Thyroid gland (tissue), 4 donors: ENCODE data around the gene ARHGAP22.

Experiments used
- POLR2A ChIP-seq, 2 donors: fragments of 450-650 bp; IDR thresholded peaks; one replicate each; pipeline ENCODE4 v1.6.1; 2017; ENCODE audit warnings: antibody characterized with exemption in 2 of 2, mild to moderate bottlenecking in 2 of 2, moderate library complexity in 1 of 2
- TF ChIP-seq, protein P1 (sequence below), 6 experiments: fragments of 200-600 bp in 3 of 6; fragments of 450-650 bp in 3 of 6; sonication (generic) in 3 of 6; IDR thresholded peaks; one replicate each; pipeline ENCODE4 v1.5.1; 2016 to 2019; ENCODE audit warnings: antibody characterized with exemption in 6 of 6, mild to moderate bottlenecking in 2 of 6, inconsistent platforms in 1 of 6, moderate library complexity in 1 of 6

DNA sequence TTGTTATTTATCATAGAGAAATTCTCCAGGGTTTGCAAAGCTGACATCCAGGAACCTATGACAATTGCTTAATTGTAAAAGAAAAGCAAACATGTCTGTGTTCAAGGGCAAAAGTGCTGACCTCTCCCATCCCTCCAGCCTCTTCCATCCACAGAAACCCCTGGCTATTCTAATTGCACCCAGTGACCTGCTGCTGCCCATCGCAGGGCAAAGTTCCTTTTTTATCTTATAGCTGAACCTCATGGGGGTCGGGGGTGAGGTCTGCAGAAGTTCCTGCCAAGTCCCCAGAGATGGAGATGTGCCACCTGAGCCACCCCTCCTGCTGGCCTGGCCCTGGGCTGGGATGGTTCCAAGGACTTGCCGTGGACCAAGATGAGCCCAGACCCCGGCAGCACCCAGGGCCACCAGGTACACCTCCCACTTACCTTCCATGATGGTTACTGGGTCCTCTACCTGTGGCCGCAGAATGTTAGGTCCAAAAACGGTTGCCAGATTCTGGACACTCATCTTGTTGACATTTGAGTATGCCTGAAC is 151.9 kb downstream of the ARHGAP22 start:
- TF ChIP-seq, protein P1, sequence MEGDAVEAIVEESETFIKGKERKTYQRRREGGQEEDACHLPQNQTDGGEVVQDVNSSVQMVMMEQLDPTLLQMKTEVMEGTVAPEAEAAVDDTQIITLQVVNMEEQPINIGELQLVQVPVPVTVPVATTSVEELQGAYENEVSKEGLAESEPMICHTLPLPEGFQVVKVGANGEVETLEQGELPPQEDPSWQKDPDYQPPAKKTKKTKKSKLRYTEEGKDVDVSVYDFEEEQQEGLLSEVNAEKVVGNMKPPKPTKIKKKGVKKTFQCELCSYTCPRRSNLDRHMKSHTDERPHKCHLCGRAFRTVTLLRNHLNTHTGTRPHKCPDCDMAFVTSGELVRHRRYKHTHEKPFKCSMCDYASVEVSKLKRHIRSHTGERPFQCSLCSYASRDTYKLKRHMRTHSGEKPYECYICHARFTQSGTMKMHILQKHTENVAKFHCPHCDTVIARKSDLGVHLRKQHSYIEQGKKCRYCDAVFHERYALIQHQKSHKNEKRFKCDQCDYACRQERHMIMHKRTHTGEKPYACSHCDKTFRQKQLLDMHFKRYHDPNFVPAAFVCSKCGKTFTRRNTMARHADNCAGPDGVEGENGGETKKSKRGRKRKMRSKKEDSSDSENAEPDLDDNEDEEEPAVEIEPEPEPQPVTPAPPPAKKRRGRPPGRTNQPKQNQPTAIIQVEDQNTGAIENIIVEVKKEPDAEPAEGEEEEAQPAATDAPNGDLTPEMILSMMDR (IDR thresholded peaks at IDR 0.05), result no peak
- no peak for TF ChIP-seq POLR2A (IDR thresholded peaks at IDR 0.05)
